HG02884 (cell line): ENCODE measurements around the gene NFASC.

ENCODE experiments used
- ATAC-seq: cut with Tn5 transposase; IDR thresholded peaks from one replicate; pipeline ENCODE4 v1.9.1; 2021; ENCODE audit warnings: mild to moderate bottlenecking, moderate library complexity; ENCODE audit not compliant: unreplicated experiment

Gene NFASC

DNA sequence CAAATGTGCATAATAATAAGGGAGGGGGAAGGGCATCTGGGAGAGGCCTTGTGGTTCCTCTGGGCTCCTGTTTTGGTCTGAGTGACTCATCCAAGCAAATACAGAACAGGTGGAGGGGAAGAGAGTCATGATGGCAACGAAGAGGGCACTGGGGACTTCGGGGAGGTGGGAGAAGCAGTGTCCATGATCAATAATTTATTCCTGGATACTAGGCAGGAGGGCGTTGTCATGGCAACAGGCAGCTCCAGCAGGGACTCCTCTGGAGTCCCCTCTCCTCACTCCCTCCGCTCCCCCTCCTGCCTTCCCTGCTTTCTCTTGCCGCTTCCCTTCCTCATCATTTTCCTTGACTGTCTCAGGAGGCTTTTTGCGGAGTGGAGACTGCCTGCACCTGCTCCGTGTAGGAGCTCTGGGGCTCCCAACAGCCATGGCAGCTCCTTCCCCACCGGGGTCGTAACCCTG lies 12.3 kb upstream of the NFASC start:
- no peak for ATAC-seq

- no peak for ATAC-seq
These were observed 10.8 kb upstream of the NFASC start for GRCh38 chr1:204859861-204860267.

DNA sequence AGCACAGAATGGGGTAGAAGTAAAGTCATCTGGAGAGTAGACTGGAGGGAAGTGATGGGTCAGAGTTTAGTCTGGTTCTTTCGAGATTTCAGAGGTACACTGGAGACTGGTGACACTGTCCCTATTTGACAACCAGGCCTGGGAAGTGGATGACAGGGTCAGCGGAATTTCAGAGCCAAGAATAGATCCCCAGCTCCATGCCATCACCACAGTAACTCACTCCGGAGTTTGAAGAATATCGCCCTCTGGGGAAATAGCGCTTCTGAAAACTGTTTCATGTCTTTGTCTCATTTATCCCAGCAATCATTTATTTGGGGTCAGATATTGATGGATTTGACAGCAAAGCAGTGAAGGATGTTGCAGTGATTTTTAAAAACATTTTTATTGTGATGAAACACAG lies 7.6 kb upstream of the NFASC start:
- no peak for ATAC-seq

GRCh38 chr1:204863730-204864129 lies 6.9 kb upstream of the NFASC start:
- no peak for ATAC-seq

DNA sequence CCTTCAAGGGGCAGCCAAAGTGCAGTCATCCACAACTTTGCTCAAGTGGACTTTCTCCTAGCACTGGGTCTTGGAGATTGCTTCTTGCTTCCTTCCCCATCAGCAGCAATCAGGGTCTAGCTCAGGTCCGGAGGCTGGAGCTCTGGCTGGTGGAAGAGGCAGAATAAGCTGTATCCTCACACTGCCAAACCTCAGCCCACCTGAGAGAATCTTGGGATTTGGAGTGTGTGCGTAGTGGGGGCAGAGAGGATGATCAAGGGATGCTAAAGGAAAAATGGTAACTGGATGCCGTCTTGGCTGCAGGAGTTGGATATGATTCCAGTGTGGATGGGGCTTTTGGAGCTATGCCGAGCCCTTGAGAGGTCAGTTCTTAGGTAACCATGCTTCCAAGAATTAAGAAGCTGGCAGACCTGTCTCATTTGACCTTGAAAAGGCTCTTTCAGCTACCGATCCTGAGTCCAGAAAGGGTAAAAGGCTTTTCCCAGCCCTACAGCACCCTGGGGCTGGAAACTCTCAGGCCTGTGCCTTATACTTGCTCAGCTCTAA lies 4.5 kb upstream of the NFASC start:
- ATAC-seq, result no peak

GRCh38 chr1:204867203-204867602 lies 3.5 kb upstream of the NFASC start:
- no peak for ATAC-seq

DNA sequence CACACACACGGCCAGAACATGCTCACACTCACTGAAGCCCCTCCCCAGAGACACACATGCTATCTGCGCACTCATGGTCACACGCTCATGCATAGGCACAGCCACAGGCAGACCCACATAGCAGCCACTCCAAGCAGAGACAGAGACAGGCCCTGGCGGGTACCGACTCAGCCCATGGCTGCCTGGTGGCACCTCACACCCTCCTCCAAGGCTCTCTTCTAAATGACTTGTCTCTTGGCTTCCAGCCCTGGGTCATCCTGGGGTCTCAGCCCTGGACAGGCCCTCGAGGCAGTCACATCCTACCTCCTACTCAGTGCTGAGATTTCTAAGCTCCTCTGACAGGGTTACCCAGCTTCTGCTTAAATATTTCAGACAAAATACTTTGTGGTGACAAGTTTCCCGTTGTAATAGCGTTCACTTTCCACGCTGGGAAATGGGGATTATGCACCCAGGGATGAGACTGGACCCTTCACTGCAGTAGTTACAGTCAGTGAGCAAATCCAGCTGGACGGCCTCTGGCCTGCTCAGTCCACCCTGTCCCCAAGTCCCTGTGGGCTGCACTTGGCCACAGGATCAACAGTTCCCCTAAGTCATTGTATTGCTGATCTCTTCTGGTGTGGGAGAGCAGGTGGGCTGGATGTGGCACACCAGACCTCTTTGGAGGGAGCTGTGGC lies 2.9 kb upstream of the NFASC start:
- ATAC-seq, result no peak

DNA sequence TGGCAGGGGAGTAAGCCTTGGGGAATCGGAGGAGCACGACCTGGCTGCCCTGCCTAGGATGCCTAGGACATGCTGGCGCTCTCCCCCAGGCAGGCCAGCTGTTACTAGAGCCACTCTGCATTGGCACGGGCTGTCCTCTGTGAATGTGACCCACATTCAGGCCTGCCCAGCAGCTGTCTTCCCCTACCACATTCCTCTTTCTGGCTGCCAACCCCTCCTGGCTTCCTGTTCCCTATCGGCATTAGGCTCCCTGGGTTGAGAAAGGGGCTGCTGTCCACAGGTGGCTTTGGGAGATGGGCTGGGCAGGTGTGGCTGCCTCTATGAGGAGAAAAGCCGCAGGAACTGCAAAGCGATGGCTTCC lies 2.3 kb upstream of the NFASC start:
- no peak for ATAC-seq

DNA sequence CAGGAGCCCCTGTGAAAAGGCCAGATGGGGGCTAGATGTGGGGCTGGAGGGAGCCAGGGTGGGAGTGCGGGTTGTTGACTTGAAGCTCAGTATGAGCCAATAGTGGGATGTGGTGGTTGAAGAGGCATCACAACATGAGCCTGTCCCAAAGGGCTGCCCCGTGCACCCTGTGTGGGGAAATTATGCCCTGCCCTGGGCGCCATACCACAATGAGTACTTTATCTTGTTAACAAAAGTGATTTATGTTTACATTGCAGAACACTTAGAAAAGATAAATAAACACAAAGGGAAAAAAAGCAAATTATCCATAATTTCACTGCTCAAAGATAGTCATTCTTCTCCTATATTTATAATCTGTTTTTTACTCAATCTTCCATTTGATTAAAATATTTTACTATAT lies 1.6 kb upstream of the NFASC start:
- ATAC-seq, result no peak

- ATAC-seq, result no peak
These were observed 859 bp downstream of the NFASC start for GRCh38 chr1:204871405-204872037.

DNA sequence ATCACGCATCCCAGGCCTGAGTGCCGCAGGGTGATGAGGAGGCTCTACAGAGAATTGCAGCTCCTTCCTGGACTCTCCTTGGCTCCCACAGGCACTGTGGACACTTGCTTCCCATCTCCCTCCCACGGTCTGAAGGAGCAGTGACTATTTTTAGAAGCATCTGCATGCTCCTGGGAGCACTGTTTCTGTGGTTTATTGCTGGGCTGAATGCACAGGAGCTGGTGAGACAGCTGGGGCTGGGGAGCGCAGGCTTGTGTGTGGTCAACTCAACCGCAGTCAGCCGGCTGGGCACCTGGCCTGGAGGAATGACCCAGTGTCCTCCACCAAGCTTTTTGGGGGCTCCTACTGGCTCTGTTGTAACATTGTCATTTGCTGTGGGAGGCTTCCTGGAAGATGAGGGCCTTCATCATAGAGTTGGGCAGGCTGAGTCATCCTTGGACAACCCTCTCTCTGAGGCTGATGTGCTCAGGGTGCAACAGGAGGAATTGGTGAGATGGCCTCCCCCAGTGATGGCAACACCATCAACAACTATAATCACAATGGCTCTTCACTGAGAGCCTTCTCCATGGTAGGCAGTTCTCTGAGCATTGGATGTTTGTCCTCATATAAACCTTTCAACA lies 1.7 kb downstream of the NFASC start:
- ATAC-seq, result no peak

- ATAC-seq, result no peak
These were observed 2.5 kb downstream of the NFASC start for GRCh38 chr1:204873176-204873575.

DNA sequence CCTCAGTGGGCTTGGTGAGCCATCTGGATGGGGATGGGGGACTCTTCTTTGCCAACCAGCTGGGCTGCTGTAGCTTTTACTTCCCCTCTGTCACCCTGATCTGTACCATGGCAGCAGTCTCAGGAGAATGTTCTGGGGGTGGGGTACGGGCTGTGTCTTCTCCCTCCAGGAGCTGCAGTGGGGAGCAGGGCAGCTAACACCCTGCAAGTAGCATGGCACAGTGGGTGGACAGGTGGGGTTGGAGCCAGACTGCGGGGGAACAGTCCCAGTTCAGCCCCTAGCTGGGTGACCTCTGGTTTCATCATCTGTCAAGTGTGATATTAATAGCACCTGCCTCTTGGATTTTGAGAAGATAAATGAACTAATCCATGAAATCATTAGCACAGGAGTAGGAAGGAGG lies 3.1 kb downstream of the NFASC start:
- ATAC-seq, result no peak

GRCh38 chr1:204874274-204874673 lies 3.6 kb downstream of the NFASC start:
- no peak for ATAC-seq

- ATAC-seq, result no peak
These were observed 4.6 kb downstream of the NFASC start for GRCh38 chr1:204875255-204875654.

DNA sequence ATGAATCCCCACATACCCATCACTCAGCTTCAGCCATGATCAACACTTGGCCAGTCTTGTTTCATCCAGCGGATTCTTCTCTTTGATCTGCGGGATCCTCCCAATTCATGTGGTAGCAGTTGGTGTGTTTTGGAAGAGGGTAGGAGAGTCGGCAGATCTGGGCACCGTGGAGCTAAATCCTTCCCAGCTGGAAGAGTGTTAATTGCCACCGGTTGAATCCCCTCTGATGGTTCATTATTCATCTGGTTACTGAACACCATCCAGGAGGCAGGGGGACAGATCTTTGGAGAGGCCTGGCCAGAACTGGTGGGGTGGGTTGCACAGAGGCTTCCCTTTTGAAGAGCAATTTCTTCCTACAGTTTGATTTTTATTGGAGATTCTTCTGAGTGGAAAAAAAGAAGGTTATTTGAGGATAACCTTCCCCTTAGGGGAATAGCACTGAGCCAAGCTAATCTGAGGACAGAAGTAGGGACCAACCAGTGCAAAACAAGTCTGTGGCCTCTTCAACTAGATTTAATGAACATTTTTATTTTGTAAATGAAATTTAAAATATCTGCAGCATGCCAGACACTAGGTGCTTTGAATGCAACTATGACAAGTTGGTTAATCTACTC lies 8.1 kb downstream of the NFASC start:
- ATAC-seq, result no peak

DNA sequence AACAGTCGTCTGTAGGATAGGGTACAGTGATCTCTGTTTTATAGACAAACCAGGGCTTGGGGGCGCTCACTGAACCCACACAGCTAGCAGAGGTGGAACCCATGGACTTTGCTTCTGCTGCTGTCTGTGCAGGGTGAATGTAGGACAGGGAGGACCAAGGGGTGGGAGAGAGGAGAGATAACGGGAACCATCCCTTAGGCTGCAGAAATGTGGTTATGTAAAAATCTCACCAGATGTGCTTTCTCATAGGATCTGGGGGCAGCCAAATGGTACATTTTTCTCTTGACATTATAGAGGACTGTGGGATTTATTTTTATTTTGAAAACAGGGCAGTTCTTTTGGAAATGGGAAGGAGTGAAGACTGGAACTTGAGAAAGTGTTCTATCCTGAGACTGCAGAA lies 8.7 kb downstream of the NFASC start:
- ATAC-seq, result no peak

GRCh38 chr1:204880906-204881305 lies 10.2 kb downstream of the NFASC start:
- no peak for ATAC-seq

GRCh38 chr1:204882479-204882878 lies 11.8 kb downstream of the NFASC start:
- ATAC-seq, result no peak

DNA sequence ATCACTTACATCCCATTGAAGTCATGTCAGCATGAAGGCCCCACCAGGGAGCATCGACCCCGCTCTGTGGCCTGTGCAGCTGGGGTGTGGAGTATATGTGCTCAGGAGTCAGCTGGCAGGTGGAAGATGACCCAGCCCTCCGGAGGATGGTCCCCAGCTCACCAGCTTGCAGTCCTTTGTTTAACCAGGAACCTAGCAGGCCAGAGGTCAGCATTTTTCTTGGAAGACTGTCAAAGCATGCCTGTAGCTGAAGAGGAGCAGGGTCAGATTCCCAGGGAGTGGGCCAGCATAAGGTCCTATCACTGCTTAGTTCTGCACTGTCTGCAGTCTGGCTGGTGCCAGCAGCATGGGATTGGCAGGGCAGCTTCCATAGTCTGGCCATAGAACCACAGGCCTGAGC lies 12.7 kb downstream of the NFASC start:
- no peak for ATAC-seq

DNA sequence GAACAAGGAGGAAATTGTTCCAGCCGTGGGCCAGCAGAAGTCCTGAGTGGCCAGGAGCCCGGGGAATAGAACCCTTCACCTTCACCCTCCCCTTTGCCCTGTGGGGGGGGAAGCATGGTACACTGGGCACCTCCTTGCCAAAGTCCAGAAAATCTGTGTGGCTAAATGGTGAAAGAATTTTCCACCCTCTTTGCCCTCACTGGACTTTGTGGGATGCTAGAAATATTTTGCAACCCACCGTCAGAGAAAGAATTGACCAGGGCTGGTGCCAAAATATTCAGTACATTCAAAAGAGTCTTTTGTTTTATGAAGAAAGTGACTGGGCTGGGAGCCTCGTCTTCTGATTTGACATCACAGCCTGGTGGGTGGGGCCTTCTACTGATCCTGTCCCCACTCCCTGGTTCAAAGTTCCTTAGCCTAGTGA lies 14.6 kb downstream of the NFASC start:
- ATAC-seq, result no peak

DNA sequence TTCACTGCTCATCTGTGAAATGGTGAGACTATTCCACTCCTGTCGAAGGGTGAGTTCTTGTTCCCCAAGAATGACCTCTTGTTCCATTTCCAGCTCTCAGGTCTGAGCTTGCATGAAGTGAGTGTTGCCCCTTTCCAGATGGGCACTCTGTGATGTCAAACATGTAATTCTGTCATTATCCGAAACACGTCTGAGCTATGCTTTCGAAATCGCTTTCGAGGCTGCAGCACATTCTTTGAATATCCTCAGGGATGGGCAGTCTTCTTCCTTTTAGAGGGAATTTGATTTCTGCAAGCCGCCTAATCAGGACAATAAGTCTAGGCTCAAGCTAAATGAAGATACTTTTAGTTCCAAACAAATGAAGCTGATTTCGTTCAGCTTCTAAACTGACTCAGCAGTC lies 15.1 kb downstream of the NFASC start:
- no peak for ATAC-seq
